Hindlimb muscle (tissue), 1 donor: ENCODE measurements around the gene KIF3C. TPM values are rescaled to one million over a fixed set of nuclear protein-coding genes. Genes with fewer than 3 reads are reported as not detected.
A peak's percentile ranks its signal among the peaks of the same experiment; 100 is the strongest.
"Not testable (repeated sequence)": the region's sequence is repeated elsewhere in the genome, so short reads cannot be mapped to it uniquely, and the experiment has no call there.

ENCODE experiments used
- DNase-seq: peaks from one replicate; pipeline ENCODE4 v3.0.0-alpha.2; 2013
- polyA plus RNA-seq: library from polyadenylated mRNA; unstranded; fragments of 120-200 nt; gene quantifications from one replicate; pipeline ENCODE4 v1.2.1, GENCODE V29; 2013; ENCODE audit not compliant: insufficient read length

The KIF3C gene
- polyA plus RNA-seq, 1 donor, result 9.5 TPM

DNA sequence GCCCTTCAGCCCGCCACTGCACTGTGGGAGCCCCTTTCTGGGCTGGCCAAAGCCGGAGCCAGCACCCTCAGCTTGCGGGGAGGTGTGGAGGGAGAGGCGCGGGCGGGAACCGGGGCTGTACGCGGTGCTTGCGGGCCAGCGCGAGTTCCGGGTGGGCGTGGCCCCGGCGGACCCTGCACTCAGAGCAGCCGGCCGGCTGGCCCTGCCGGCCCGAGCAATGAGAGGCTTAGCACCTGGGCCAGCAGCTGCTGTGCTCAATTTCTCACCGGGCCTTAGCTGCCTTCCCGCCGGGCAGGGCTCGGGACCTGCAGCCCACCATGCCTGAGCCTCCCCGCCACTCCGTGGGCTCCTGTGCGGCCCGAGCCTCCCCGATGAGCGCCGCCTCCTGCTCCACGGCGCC lies 66.9 kb downstream of the KIF3C start:
- not testable (repeated sequence) for DNase-seq

DNA sequence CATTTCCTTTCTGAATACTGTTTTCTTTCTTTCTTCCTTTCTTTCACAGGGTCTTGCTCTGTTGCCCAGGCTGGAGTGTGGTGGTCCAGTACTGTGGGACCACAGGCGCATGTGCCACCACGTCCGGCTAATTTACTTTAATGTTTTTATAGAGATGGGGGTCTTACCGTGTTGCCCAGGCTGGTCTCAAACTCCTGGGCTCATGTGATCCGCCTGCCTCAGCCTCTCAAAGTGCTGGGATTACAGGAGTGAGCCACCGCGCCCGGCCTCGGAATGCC lies 68.7 kb downstream of the KIF3C start:
- not testable (repeated sequence) for DNase-seq

DNA sequence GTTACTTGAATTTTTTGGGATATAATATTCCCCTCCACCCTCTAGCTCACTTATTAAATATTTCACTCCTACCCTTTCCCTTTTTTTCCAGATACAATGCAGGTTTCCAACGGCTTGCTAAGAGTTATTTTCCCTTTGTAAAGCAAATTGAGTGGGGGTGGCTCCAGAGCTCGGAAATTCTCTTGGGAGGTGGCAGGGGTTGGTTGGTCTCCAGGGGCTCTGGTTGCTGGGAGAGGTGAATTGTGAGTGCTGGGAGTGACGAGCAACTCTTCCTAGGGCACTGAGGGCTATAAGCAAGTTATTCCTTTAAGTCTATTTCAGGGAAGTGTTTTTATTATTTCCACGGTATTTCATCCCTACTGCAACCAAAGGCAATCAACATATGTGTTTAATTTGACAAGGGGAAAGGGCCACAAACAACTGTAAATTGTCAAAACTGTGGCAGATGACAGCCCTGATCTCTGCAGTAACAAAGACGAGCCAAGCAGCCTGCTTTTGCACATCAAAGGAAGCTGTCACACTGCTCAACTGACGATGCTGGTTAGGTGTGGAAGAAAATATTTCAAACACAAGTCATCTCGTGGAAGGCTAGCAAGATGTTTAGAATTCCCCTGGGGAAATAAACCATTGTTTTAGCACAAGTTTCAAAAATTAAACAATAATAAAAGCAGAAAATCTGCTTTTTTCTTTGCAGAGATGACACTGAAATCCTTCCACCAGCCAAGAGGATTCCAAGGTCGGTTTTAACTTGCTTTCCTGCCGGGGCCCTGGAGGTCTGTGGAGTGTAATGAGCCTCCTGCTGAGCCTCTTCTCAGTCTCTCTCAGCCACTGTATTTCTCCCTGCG lies 69.2 kb downstream of the KIF3C start:
- no peak for DNase-seq

DNA sequence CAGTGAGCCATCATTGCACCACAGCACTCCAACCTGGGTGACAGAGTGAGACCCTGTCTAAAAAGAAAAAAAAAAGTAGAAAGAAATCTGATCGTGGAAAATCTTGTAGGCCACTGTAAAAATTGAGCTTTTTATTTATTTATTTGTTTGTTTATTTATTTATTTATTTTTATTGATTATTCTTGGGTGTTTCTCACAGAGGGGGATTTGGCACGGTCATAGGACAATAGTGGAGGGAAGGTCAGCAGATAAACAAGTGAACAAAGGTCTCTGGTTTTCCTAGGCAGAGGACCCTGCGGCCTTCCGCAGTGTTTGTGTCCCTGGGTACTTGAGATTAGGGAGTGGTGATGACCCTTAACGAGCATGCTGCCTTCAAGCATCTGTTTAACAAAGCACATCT lies 72.7 kb downstream of the KIF3C start:
- DNase-seq, result not testable (repeated sequence)

DNA sequence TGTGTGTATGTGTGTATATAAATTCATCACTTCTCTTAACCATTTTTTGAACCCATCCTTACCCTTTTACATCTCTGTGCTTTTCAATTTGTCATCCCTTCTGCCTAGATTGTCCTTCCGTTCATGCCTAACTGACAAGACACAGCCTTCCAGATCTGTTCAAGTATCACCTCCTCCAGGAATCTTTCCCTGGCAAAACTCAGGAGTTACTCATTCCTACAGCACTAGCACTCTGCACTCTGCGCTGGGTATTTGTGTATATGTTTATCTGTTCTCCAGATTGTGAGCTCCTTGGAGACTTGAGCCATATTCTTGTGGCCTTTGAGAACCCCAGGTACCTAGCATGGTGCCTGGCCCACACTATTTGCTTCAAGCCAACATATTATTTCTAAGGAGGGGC lies 77.2 kb downstream of the KIF3C start:
- no peak for DNase-seq

DNA sequence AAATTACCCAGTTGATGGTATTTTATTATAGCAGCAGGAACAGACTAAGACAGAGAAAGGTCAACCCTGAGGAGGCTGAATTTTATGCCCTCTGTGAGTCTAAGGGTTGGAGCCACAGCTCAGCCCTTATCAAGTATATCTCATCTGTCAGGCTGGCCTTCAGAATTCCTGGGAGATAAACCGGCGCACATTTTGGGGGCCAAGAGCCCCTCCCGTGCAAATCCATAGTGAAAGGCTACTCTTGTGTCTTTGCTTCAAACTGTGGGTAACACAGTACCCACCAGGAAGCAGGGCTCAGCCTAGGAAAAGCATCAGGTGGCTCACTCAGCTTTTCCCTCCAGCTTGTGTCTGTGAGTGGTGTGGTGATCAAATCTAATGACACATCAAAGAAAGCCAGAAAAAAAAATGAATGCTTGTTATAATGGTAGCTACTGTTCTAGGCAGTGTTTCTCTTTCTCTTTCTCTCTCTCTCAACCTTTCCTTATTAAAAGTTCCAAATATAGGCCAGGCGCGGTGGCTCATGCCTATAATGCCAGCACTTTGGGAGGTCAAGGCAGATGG lies 79.0 kb downstream of the KIF3C start:
- DNase-seq, result no peak

DNA sequence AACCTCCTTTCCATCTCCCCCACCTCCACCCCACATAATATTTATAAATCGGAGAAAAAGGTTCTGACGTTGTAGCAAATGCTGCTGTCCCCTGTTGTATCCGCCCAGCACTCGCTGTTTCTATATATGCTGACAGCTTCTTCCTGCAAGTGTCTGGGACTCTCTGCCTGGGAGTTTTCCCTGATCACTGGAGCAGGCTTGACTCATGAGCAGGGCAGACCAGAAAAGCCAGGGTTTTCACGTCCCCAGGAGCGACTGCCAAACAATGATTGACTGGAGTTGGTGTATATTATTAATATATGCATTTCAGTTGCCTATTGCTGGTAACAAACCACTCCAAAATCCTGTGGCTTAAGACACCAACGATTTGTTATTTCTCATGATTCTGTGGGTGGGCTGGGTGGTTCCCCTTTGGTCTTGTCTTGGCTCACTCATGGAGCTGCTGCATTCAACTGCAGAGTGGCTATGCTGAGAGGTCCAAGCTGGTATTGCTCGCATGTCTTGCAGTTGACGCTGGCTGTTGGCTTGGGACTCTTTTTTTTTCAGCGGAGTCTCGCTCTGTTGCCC lies 82.8 kb downstream of the KIF3C start:
- DNase-seq, result no peak

DNA sequence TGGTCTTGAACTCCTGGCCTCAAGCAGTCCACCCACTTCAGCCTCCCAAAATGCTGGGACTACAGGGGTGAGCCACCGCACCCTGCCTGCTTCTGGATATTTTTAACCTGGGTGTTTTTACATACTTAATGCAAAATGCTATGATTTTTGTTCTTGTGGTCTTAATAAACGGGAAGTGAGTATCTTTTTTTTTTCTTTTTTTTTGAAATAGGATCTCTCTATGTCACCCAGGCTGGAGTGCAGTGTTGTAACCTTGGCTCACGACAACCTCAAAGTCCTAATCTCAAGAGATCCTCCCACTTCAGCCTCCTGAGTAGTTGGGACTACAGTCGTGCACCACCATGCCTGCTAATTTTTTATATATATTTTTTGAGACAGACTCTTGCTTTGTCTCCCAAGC lies 84.8 kb downstream of the KIF3C start:
- DNase-seq, result no peak

DNA sequence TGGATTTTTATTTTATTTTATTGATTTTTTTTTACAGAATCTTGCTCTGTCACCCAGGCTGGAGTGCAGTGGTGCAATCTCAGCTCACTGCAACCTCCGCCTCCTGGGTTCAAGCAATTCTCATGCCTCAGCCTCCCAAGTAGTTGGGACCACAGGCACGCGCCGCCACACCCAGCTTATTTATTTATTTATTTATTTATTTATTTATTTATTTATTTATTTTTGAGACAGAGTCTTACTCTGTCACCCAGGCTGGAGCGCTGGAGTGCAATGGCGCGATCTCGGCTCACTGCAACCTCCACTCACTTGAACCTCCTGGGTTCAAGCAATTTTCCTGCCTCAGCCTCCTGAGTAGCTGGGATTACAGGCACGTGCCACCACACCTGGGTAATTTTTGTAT lies 86.0 kb downstream of the KIF3C start:
- not testable (repeated sequence) for DNase-seq

DNA sequence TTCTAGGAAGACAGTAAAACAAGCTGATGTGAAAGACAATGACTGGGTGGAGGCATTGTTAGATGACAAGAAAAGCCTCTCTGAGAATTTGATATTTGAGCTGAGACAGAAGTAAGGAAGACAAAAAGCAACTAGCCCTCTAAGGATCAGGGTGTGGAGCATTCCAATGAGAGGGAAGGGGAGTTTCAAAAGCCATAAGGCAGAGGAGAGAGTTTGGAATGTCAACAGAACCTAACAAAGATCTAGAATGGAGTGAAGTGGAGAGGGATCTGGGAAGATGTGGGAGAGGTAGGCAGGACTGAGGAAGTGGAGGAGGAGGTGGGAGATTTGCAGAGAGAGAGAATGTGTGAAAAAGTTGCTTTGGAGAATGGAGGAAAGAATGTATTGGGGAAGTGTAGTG lies 86.7 kb downstream of the KIF3C start:
- no peak for DNase-seq

DNA sequence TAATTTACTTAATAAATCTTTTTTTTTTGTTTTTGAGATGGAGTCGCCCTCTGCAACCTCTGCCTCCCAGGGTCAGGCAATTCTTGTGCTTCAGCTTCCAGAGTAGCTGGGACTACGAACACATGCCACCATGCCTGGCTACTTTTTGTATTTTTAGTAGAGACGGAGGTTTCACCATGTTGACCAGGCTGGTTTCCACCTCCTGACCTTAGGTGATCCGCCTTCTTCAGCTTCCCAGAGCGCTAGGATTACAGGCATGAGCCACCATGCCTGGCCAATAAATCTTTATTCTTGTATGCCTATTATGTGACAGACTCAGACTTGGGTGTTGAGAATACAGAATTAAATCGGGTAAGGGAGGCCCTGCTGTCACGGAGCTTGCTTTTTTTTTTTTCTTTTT lies 87.3 kb downstream of the KIF3C start:
- no peak for DNase-seq

DNA sequence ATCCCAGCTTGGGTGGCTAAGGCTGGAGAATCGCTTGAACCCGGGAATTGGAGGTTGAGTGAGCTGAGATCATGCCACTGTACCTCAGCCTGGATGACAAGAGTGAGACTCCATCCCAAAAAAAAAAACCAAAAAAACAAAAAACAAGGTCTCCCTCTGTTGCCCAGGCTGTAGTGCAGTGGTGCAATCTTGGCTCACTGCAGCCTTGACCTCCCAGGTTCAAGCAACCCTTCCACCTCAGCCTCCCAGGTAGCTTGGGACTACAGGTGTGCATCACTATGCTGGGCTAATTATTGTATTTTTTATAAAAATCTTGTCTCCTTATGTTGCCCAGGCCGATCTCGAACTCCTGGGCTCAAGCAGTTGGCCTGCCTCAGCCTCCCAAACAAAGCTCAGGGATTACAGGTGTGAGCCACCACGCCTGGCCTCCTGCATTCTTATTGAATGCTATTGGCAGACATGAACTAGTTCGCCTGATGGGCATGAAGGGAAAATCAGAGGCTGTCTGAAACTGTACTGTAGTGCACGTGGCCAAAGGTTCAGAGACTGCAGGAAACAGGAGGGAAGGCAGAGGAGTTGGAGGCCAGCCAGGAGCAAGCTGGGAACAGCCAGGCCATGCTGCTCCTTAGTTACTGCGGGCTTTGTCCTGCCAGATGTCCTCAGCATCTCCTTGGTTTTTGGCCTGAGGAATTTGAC lies 88.0 kb downstream of the KIF3C start:
- peak; percentile 19 for DNase-seq

DNA sequence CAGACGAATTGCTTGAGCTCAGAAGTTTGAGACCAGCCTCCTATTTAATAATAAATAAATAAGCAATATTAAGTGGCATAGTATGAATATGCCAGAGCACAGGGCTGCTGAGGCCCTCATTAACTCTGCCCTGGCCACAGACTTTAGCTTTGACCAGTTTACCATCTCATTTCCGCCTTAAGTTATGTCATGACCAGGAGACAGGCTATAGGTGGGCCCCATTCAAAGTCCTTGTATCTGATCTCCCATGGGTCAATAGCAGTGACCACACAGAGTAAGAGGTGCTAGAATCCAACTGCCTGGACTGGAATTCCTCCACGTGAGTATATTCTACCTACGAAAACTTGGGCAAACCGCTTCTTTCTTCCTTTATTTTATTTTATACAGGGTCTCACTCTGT lies 90.6 kb downstream of the KIF3C start:
- DNase-seq, result no peak

DNA sequence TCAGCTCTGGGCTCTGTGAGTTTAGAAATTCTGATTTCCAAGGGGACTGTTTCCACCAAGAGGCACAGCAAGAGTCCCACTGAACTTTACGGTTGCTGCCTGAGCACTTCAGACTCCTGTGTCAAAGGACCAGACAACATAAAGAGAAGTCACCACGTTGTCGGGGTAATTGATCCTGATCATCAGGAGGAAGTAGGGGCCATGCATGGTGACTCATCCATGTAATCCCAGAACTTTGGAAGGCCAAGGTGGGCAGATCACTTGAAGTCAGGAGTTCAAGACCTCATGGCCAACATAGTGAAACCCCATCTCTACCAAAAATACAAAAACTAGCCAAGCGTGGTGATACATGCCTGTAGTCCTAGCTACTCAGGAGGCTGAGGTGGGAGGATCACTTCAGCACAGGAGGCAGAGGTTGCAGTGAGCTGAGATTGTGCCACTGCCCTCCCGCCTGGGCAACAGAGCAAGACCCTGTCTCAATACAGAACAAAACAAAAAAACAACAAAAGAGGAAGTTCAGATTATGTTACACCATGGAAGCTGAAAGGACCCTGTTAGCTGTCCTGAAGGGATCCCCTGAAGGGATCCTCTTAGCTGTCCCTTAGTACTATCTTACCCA lies 94.6 kb downstream of the KIF3C start:
- no peak for DNase-seq

DNA sequence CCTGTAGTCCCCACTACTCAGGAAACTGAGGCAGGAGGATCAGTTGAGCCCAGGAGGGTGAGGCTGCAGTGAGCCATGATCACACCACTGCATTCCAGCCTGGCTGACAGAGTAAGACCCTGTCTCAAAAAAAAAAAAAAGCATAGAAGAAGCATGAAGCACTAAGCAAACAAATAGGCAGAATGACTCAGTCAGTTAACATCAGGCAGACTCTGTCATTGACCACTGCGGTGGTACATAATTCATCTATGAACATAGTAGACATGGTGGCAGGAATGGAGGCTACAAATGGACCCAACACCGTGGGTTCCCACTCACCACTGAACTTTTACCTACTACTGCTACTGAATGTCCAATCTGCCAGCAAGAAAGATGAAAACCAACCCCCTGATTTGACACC lies 96.4 kb downstream of the KIF3C start:
- DNase-seq, result no peak

DNA sequence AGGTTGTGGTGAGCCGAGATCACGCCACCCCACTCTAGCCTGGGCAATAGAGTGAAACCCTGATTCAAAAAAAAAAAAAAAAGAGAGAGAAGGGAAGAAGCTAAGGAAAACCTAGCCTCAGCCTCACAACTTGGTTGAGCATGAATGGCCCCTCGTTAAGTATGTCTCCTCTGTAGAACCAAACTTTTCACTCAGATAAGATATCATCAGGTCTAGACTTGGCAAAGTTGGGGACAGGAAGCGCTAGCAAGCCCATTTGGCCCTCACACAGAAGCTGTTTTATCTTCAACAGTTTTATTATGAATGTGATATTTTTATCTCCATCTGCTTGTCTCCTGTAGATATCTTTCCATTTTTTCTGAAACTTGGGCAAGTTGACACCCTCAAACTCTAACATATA lies 100.5 kb downstream of the KIF3C start:
- DNase-seq, result no peak

DNA sequence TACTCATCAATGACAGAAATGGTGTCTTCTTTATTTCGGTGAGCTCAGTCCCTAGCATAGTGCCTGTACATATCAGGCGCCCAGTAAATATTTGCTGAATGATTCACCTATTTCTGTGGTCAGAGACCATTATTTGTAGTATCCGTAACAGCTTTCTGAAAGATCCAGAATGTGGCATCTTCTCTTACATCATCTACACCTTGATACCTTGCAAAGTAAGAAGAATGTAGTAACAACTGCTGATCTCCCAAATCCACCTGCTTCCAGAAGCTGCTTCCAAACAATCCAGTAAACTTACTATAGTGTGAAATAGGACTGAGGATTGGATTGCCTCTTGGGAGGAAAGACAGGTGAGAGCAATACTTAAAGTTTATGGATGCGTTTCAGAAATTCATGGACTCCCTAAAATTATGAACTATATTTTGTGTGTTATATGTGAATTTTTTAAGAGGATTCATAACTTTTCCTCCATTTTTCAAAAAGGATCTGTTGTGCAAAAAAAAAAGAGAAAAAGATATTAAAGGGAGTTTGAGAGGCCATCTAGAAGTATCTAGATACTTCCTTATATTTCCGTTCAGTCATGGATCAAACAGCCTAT lies 103.1 kb downstream of the KIF3C start:
- DNase-seq, result no peak

DNA sequence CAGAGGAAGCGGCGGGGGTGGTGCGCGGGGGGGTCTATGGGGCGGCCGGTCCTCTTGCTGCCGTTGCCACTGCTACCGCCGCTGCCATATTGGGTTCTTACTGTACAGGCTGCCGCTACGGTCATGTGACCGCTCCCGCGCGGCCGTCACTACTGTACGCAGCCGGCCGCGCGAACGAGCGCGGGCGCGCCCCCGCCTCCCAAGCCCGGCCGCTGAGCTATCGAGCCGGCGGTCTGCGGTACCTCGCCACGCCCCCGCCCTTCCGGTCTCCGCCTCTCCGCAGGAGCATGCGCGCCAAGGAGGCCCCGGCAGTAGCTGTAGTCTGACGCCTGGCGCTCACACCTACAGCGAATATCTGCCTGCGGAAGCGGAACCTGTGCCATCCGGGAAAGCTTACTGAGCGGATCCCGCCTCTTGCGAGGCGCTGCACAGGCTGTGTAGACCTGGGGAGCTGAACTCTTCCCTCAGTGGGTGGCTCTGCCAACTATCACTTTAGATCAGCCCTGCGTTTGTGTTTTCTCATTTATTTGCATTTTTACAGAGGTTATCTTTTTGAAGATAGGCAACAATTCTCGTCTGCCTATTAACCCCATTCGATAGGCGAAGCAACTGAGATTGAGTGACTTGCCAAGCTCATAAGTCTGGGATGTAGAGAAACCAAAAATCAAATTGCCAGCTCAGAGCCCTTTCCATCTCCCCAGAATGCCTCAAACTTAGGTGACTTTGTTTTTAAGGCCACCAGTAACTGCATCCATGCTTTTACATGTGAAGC lies 103.8 kb downstream of the KIF3C start, which contains the start of gene ASXL2:
Gene ASXL2, minus strand, starts transcription at position 127 of the 772 bp plus-strand sequence. CDS start 265 bp downstream, outside the sequence.
- peak; percentile 99 for DNase-seq

DNA sequence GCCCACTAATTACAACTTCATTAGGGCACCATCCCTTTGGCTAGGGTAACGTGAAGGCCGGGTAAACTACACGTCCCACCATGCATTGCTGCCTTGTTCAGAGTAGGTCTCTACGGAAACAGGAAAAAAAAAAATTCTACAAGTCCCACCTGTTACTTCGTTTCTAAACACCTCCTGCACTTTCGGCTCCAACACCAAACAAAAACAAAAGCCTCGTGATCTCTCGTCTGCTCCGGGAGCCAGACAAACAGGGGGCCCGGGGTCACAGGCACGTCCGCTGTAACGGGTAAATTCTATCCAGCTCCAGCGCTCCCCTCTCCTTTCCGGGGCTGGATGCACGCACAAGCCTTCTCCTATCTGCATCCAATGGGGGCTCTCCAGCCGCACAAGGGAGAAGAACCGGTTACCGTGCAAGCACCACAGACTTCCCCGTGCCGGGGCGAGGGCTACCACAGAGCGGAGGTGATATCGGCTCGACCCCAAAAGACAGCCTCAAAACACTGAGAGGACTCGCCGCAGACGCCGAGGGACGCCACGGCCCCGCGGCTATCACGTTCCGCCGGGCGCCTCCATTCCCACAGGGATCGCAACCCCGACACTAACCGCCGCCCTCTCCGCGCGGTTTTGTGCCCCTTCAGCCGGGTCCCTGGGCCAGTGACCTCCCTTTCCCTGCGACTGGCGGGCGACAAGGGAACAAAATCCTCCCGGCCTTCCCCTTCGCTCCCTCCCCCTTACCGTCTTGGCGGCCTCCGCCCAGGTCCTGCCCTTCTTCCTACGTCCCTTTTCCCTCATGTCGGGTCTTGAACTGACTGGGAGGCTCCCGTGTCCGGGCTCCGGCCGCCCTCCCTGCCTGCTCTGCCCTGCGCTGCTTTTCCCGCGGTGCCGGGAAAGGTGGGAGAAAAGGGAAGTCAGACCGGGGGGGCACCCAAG lies 104.6 kb downstream of the KIF3C start:
- peak; percentile 34 for DNase-seq
